SH-SY5Y (cell line): ENCODE measurements around the gene C4orf36.

Experiments
- GATA2 ChIP-seq: IDR thresholded peaks from 2 replicates; pipeline ENCODE4 v1.6.1; 2011; ENCODE audit warnings: mild to moderate bottlenecking, low read depth, low read length
- GATA3 ChIP-seq: IDR thresholded peaks from 2 replicates; pipeline ENCODE4 v1.6.1; 2011; ENCODE audit warnings: low read depth, mild to moderate bottlenecking, low read length, moderate library complexity

GRCh38 chr4:86834901-86835300 lies 57.3 kb downstream of the C4orf36 start:
- TF ChIP-seq GATA2 (no peak), GATA3 (no peak)
